Gastroesophageal sphincter (tissue), 4 donors: Measurements from ENCODE around the gene CDC27. TPM values are rescaled to one million over a fixed set of nuclear protein-coding genes. Genes with fewer than 3 reads are reported as not detected.

Experiments
- ATAC-seq: fragments of 150-250 bp; one replicate; pipeline ENCODE4 v1.9.1; 2016; ENCODE audit warnings: mild to moderate bottlenecking, moderate library complexity
- H3K27ac ChIP-seq, 4 donors: fragments of 200-600 bp; sonication (generic) in 3 of 4; 1 replicate in 3 of 4; 2 replicates in 1 of 4; pipeline ENCODE4 v1.5.1; 2016 to 2019
- H3K27me3 ChIP-seq: fragments of 200-600 bp; sonication (generic); one replicate; pipeline ENCODE4 v1.5.1; 2019
- H3K36me3 ChIP-seq, 2 donors: fragments of 200-600 bp; sonication (generic); one replicate each; pipeline ENCODE4 v1.5.1; 2019; ENCODE audit warnings: control low read depth in 1 of 2
- H3K4me1 ChIP-seq, 3 donors: fragments of 200-600 bp; sonication (generic); 1 replicate in 2 of 3; 2 replicates in 1 of 3; pipeline ENCODE4 v1.5.1; 2016 to 2019; ENCODE audit warnings: control low read depth in 2 of 3
- H3K4me3 ChIP-seq, 2 donors: fragments of 200-600 bp; sonication (generic); one replicate each; pipeline ENCODE4 v1.5.1; 2019; ENCODE audit warnings: mild to moderate bottlenecking in 1 of 2, moderate library complexity in 1 of 2
- H3K9me3 ChIP-seq, 3 donors: fragments of 200-600 bp; sonication (generic); one replicate each; pipeline ENCODE4 v1.5.1; 2017 to 2019; ENCODE audit warnings: control low read depth in 2 of 3
- CTCF ChIP-seq, 4 experiments: fragments of 200-600 bp in 2 of 4; fragments of 450-650 bp in 2 of 4; sonication (generic) in 1 of 4; IDR thresholded peaks; one replicate each; pipeline ENCODE4 v1.5.1; 2017 to 2019; ENCODE audit warnings: antibody characterized with exemption in 4 of 4, mild to moderate bottlenecking in 2 of 4, moderate library complexity in 2 of 4
- EP300 ChIP-seq: sonication (generic); formaldehyde crosslinking; IDR thresholded peaks from one replicate; pipeline ENCODE4 v1.6.1; 2017; ENCODE audit warnings: antibody characterized with exemption, mild to moderate bottlenecking
- POLR2A ChIP-seq, 2 donors: fragments of 450-650 bp; IDR thresholded peaks; one replicate each; pipeline ENCODE4 v1.6.1; 2017; ENCODE audit warnings: antibody characterized with exemption in 2 of 2, mild to moderate bottlenecking in 2 of 2, moderate library complexity in 1 of 2
- POLR2AphosphoS5 ChIP-seq: sonication (generic); formaldehyde crosslinking; IDR thresholded peaks from one replicate; pipeline ENCODE4 v1.6.1; 2017; ENCODE audit warnings: antibody characterized with exemption
- WGBS, 2 donors: methylation state at CpG; one replicate each; pipeline ENCODE4 v1.1.5; 2018; ENCODE audit warnings: low coverage in 1 of 2; 5-methylcytosine and 5-hydroxymethylcytosine counted together
- total RNA-seq, 4 donors: library from RNA; depleted of rRNA; stranded (reverse); fragments of >200 nt; gene quantifications; one replicate each; pipeline ENCODE4 v1.1.0, GENCODE V29; 2016

Gene CDC27
- total RNA-seq, 4 donors from 2014 or later, result 40.4 to 71.4 (median 56.0) TPM

DNA sequence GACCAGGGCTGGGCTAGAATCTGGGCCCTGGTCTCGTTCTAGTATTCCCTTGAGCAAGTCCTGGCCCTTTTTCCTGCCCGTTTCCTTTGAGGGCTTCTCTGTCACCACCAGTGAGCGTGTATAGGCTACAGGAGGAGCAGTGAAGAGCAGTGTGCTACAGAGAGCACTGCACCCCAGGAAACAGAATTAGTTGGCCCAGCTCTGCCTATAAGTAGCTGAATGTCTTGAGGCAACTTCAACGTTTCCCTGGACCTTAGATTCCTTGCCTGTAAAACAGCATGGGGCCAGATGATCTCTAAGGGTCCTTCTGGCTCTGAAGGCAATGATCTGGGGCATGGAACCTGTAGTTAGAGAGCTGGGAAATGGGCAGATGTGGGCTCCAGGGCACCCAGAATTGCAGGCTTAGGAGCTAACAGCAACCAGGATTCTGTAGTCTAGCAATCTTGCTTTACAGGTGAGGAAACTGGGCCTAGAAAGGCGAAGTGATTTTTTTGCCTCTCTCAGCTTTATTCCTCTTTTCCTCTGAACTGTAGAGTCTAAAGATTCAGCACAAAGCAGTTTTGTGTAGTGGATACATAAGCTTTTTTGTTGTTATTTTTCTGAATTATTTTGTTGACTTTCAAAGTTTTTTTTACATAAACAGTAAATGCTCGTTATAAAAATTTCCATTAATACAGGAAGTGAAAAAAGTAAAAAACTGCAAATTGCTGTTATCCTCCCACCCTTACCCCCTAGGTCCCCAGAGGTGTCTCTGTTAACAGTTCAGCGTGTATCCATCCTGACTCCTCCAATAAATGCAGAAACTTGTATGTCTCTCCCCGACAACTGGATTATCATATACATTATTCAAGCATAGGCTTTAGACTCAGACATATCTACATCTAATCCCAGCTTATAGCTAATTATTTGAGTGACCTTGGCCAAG lies 18.3 kb upstream of the CDC27 start:
- Histone ChIP-seq H3K9me3 (no peaks in the 10 kb centered on the region), H3K27me3 (no peaks in the 10 kb centered on the region), H3K36me3 (no peaks in the 10 kb centered on the region), H3K4me3 (no peak overlapping the region), H3K27ac (no peak overlapping the region), H3K4me1 (peaks cover 0 to 25% (median 16%) of the 10 kb centered on the region in 3 donors)
- TF ChIP-seq EP300 (no peak), POLR2AphosphoS5 (no peak), POLR2A (IDR thresholded peaks at IDR 0.05) (no peak), CTCF (IDR thresholded peaks at IDR 0.05) (no peak)
- WGBS, 2 donors, result 78 to 93% methylated on average over 7 to 8 of the region's 8 CpGs
- ATAC-seq, result no peak

DNA sequence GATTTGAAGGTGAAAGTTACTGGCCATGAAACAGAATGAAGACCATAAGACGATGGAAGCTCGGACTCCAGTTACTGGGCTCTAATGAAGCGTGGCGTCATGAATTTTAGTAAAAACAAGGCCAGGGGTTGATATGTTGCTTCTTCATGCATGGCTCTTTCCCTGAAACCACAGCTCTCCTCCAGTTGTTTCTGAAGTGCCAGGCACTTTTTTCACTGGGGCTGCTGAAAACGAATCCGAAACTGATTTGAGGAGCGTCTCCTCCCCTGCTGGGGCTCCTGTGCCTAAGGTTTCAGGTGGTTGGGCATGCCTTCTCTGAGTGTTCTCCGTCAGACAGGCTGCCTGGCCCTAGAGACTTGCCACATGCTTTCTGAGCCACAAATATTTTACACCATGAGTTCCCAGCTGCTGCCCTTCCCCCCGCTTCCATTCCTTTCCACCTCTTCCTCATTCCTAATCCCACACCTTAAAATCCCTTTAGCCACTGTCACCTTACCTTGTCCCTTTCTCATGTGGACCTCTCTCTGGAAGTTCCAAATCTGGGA lies 16.4 kb upstream of the CDC27 start:
- Histone ChIP-seq H3K9me3 (no peaks in the 10 kb centered on the region), H3K27me3 (no peaks in the 10 kb centered on the region), H3K4me3 (no peak overlapping the region), H3K36me3 (no peaks in the 10 kb centered on the region), H3K27ac (peak overlapping the region; percentile 32 to 81 (median 72)), H3K4me1 (peaks cover 0 to 25% (median 16%) of the 10 kb centered on the region in 3 donors)
- no peak for TF ChIP-seq CTCF (IDR thresholded peaks at IDR 0.05)
- no peak for TF ChIP-seq EP300
- no peak for TF ChIP-seq POLR2A (IDR thresholded peaks at IDR 0.05)
- no peak for TF ChIP-seq POLR2AphosphoS5
- peak; percentile 72 for ATAC-seq
- 57 to 63% methylated on average over 2 to 8 of the region's 9 CpGs for WGBS, 2 donors

- WGBS, 2 donors, result 39 to 57% methylated on average over 4 to 6 of the region's 6 CpGs
- Histone ChIP-seq H3K36me3 (no peaks in the 10 kb centered on the region), H3K27me3 (no peaks in the 10 kb centered on the region), H3K27ac (peak overlapping the region; percentile 6 to 81 (median 72)), H3K4me1 (peaks cover 0 to 25% (median 16%) of the 10 kb centered on the region in 3 donors), H3K9me3 (no peaks in the 10 kb centered on the region), H3K4me3 (no peak overlapping the region)
- TF ChIP-seq POLR2A (IDR thresholded peaks at IDR 0.05), result no peak
- no peak for TF ChIP-seq CTCF (IDR thresholded peaks at IDR 0.05)
- no peak for TF ChIP-seq EP300
- TF ChIP-seq POLR2AphosphoS5, result no peak
- ATAC-seq, result peak; percentile 58
Observed at GRCh38 chr17:47204722-47205418, 15.8 kb upstream of the CDC27 start.

DNA sequence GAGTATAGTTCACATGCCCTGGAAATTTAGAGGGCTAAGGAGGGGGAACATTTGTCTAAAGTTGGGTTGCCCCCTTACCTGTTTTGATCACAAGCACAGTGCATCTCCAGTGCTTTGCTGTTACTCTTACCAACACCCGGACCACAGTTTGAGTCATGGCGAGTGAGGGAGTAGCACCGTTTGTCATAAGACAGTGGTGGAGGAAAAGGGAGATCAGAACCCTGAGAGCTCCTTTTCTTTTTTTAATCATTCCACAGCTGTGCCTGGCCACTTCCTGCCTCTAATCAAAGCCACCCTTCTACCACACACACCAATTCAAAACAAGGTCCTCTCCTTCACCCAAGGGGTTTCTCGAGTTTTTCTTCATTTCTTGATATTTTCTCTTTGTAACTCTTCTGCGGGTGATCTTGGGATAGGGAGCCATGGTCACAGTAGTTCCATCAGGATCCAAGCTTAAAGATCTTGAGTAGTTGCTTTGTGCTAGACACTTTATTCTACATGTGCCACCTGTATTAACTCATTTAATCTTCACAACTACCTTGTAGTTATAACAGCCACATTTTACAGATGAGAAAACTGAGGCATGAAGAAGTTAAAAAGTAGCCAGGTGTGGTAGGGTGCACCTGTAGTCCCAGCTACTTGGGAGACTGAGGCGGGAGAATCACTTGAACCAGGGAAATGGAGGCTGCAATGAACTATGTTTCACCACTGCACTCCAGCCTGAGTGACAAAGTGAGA lies 15.1 kb upstream of the CDC27 start:
- peak overlapping the region in 2 of 4 donors; percentile 68 to 75 for H3K27ac ChIP-seq
- no peak overlapping the region for H3K4me3 ChIP-seq
- no peaks in the 10 kb centered on the region for H3K27me3 ChIP-seq
- TF ChIP-seq CTCF (IDR thresholded peaks at IDR 0.05), result no peak
- no peak for TF ChIP-seq EP300
- no peak for TF ChIP-seq POLR2AphosphoS5
- no peaks in the 10 kb centered on the region for H3K36me3 ChIP-seq
- 73 to 87% methylated on average over 2 to 5 of the region's 6 CpGs for WGBS, 2 donors
- no peaks in the 10 kb centered on the region for H3K9me3 ChIP-seq
- ATAC-seq, result no peak
- peaks cover 0 to 25% (median 16%) of the 10 kb centered on the region in 3 donors for H3K4me1 ChIP-seq
